ENCODE measurements around the gene RTP4. TPM values are rescaled to one million over a fixed set of nuclear protein-coding genes. Genes with fewer than 3 reads are reported as not detected.

RTP4 gene
- total and polyA plus RNA-seq, 2 donors from 2014 or later: 5.4 to 8.4 TPM

DNA sequence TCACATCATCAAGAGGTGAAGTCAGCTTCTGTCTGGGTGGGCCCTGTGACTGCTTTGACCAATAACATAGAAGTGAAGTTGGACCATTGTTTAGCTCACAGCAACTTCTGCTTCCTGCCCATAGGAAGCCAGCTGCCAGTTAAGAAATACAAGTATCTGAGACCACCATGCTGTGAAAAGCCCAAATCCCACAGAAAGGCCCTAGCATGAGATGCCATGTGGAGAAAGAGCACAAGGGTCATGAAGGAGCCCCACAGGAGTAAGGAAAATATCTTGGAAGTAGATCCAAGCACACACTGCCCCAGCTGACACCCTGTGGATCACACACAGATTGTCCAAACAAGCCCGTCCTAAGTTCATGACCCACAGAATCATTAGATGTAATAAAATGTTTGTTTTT is 28.5 kb downstream of the RTP4 start:
- Histone ChIP-seq H3K27me3 (ENCODE audit: control insufficient read depth, insufficient read depth, low read length) (no peaks in the 10 kb centered on the region), H3K4me1 (ENCODE audit: control insufficient read depth in 2 of 3, insufficient read depth in 2 of 3, low read depth in 1 of 3, low read length in 3 of 3) (no peaks in the 10 kb centered on the region), H3K27ac (ENCODE audit: low read depth in 2 of 2, low read length in 2 of 2) (no peak overlapping the region), H3K9ac (ENCODE audit: low read length in 3 of 3) (no peak overlapping the region), H3K4me3 (ENCODE audit: low read length in 3 of 3) (no peak overlapping the region), H3K9me3 (ENCODE audit: control insufficient read depth in 2 of 3, insufficient read depth in 1 of 3, low read length in 3 of 3) (no peaks in the 10 kb centered on the region), H3K36me3 (ENCODE audit: control insufficient read depth in 2 of 3, insufficient read depth in 3 of 3, low read length in 3 of 3) (no peaks in the 10 kb centered on the region)
- intact Hi-C loops (cut with DNase I): no loop called here
- FAIRE-seq (no peak), DNase-seq (no peak)
- TF ChIP-seq, protein P1, sequence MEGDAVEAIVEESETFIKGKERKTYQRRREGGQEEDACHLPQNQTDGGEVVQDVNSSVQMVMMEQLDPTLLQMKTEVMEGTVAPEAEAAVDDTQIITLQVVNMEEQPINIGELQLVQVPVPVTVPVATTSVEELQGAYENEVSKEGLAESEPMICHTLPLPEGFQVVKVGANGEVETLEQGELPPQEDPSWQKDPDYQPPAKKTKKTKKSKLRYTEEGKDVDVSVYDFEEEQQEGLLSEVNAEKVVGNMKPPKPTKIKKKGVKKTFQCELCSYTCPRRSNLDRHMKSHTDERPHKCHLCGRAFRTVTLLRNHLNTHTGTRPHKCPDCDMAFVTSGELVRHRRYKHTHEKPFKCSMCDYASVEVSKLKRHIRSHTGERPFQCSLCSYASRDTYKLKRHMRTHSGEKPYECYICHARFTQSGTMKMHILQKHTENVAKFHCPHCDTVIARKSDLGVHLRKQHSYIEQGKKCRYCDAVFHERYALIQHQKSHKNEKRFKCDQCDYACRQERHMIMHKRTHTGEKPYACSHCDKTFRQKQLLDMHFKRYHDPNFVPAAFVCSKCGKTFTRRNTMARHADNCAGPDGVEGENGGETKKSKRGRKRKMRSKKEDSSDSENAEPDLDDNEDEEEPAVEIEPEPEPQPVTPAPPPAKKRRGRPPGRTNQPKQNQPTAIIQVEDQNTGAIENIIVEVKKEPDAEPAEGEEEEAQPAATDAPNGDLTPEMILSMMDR (IDR thresholded peaks at IDR 0.05; ENCODE audit: borderline replicate concordance, extremely low read depth, insufficient read depth): no peak

DNA sequence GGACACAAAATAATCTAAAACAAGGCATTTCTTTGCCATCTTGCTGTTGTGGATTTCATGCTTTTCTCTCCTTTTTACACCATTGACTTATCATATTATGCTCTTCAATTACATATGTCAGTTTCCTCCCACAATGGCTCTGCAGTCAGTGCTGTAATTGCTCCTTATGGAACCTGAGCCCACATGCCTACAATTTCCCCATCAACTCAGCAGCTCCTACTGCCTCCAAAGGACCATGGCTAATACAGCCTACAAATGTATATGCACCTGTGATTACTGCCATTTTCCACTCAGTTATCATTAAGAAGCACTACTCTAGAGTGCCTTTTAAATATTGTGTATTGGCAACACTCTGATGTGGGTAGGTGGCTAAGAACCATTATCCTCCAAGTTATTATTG is 30.8 kb downstream of the RTP4 start:
- FAIRE-seq: no peak
- H3K27me3 ChIP-seq (ENCODE audit: control insufficient read depth, insufficient read depth, low read length): no peaks in the 10 kb centered on the region

DNA sequence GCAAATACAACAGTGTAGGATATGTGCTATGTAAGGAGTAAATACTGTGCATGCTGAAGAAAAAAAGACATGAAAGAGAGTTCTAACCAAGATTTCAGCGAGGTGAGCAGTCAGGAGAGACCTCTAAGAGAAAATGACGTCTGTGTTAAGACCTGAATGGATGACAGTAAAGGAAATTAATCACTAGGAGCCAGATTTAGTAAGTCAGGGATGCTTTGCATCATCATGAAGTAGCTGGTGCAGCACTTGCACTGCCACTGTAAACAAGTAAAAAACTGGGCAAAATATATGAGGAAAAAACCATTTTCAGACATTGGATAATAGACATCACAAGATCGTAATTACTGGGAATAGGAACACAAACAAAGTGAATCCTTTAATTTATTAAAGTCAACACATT is 32.6 kb downstream of the RTP4 start:
- no peak for FAIRE-seq
- Histone ChIP-seq H3K36me3 (ENCODE audit: control insufficient read depth in 2 of 3, insufficient read depth in 3 of 3, low read length in 3 of 3) (no peaks in the 10 kb centered on the region), H3K27me3 (ENCODE audit: control insufficient read depth, insufficient read depth, low read length) (no peaks in the 10 kb centered on the region), H3K9me3 (ENCODE audit: control insufficient read depth in 2 of 3, insufficient read depth in 1 of 3, low read length in 3 of 3) (no peaks in the 10 kb centered on the region), H3K27ac (ENCODE audit: low read depth in 2 of 2, low read length in 2 of 2) (no peak overlapping the region), H3K4me1 (ENCODE audit: control insufficient read depth in 2 of 3, insufficient read depth in 2 of 3, low read depth in 1 of 3, low read length in 3 of 3) (peaks cover 0 to 3% (median 0%) of the 10 kb centered on the region in 3 donors), H3K4me3 (ENCODE audit: low read length in 3 of 3) (no peak overlapping the region), H3K9ac (ENCODE audit: low read length in 3 of 3) (no peak overlapping the region)
- TF ChIP-seq, protein P1 (IDR thresholded peaks at IDR 0.05; ENCODE audit: borderline replicate concordance, extremely low read depth, insufficient read depth): no peak
- intact Hi-C loops (cut with DNase I): no loop called here
- DNase-seq: no peak

More for the DNA sequence above, 30.8 kb downstream of the RTP4 start:
- Histone ChIP-seq H3K36me3 (ENCODE audit: control insufficient read depth in 2 of 3, insufficient read depth in 3 of 3, low read length in 3 of 3) (no peaks in the 10 kb centered on the region), H3K9me3 (ENCODE audit: control insufficient read depth in 2 of 3, insufficient read depth in 1 of 3, low read length in 3 of 3) (no peaks in the 10 kb centered on the region), H3K4me1 (ENCODE audit: control insufficient read depth in 2 of 3, insufficient read depth in 2 of 3, low read depth in 1 of 3, low read length in 3 of 3) (peaks cover 0 to 3% (median 0%) of the 10 kb centered on the region in 3 donors), H3K27ac (ENCODE audit: low read depth in 2 of 2, low read length in 2 of 2) (no peak overlapping the region), H3K4me3 (ENCODE audit: low read length in 3 of 3) (no peak overlapping the region), H3K9ac (ENCODE audit: low read length in 3 of 3) (no peak overlapping the region)
- intact Hi-C loops (cut with DNase I): no loop called here
- DNase-seq: no peak
- TF ChIP-seq, protein P1 (IDR thresholded peaks at IDR 0.05; ENCODE audit: borderline replicate concordance, extremely low read depth, insufficient read depth): no peak

DNA sequence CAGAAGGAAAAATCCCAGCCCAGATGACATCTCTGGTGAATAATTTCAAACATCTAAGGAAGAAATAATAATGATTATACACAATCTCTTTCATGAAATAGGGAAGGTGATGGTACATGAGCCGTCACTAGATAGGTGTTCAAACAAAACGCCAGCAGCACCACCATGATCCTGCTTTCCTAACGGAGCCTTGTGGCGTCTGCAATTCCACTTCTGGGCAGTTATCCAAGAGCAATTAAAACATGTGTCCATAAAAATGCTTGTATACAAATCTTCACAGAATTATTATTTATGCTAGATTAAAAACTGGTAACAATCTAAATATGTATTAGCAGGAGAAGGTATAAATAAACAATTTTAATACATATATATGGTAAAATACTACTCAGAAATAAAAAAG is 33.7 kb downstream of the RTP4 start:
- intact Hi-C loops (cut with DNase I): no loop called here
- peaks cover 0 to 3% (median 0%) of the 10 kb centered on the region in 3 donors for H3K4me1 ChIP-seq (ENCODE audit: control insufficient read depth in 2 of 3, insufficient read depth in 2 of 3, low read depth in 1 of 3, low read length in 3 of 3)
- TF ChIP-seq, protein P1 (IDR thresholded peaks at IDR 0.05; ENCODE audit: borderline replicate concordance, extremely low read depth, insufficient read depth): no peak

More for the DNA sequence above, 33.7 kb downstream of the RTP4 start:
- FAIRE-seq: no peak
- H3K27me3 ChIP-seq (ENCODE audit: control insufficient read depth, insufficient read depth, low read length): no peaks in the 10 kb centered on the region
- H3K4me3 ChIP-seq (ENCODE audit: low read length in 3 of 3): no peak overlapping the region
- H3K27ac ChIP-seq (ENCODE audit: low read depth in 2 of 2, low read length in 2 of 2): no peak overlapping the region
- H3K9ac ChIP-seq (ENCODE audit: low read length in 3 of 3): no peak overlapping the region
- DNase-seq: no peak
- H3K9me3 ChIP-seq (ENCODE audit: control insufficient read depth in 2 of 3, insufficient read depth in 1 of 3, low read length in 3 of 3): no peaks in the 10 kb centered on the region
- no peaks in the 10 kb centered on the region for H3K36me3 ChIP-seq (ENCODE audit: control insufficient read depth in 2 of 3, insufficient read depth in 3 of 3, low read length in 3 of 3)

All from kidney (tissue), 14 donors.